Panc1 (cell line): ENCODE measurements around the gene NR5A2.

ENCODE experiments used
- CTCF ChIP-seq: fragments of 450-650 bp; IDR thresholded peaks from 2 replicates; pipeline ENCODE4 v1.5.1; 2017; ENCODE audit warnings: mild to moderate bottlenecking
- SIN3A ChIP-seq: IDR thresholded peaks from 2 replicates; pipeline ENCODE4 v1.6.1; 2012; ENCODE audit warnings: low read depth, mild to moderate bottlenecking, low read length, moderate library complexity, borderline replicate concordance; ENCODE audit not compliant: insufficient read depth
- TCF7L2 ChIP-seq: IDR thresholded peaks from 2 replicates; pipeline ENCODE4 v1.6.1; 2011; ENCODE audit warnings: mild to moderate bottlenecking, low read depth, low read length, inconsistent platforms
- TF ChIP-seq, protein P1 (sequence below), 2 experiments: IDR thresholded peaks; 2 replicates each; pipeline ENCODE4 v1.6.1; 2011 to 2012; ENCODE audit warnings: low read depth in 2 of 2, control low read depth in 1 of 2, low read length in 1 of 2, mild to moderate bottlenecking in 1 of 2, moderate library complexity in 1 of 2; ENCODE audit not compliant: insufficient read depth in 1 of 2

DNA sequence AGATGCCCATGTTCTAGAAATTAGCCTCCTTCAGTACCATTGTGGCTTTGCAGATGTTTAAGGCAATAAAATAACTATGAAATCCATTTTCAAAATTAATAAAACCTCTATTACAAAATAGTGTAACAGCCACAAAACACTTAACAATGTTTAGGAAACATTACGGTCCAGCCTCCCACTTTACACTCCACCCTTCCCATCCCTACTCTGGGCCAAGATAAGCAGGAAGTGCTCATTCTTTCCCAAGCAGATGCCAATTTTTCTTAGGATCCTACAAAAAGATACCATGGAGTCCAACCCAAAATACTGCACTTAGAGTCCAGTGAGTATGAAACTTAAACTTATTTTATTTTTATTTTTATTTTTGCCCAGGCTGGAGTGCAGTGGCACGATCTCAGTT, 150.8 kb downstream of the NR5A2 start:
- TF ChIP-seq TCF7L2: no peak
- TF ChIP-seq CTCF: no peak
- TF ChIP-seq, protein P1, sequence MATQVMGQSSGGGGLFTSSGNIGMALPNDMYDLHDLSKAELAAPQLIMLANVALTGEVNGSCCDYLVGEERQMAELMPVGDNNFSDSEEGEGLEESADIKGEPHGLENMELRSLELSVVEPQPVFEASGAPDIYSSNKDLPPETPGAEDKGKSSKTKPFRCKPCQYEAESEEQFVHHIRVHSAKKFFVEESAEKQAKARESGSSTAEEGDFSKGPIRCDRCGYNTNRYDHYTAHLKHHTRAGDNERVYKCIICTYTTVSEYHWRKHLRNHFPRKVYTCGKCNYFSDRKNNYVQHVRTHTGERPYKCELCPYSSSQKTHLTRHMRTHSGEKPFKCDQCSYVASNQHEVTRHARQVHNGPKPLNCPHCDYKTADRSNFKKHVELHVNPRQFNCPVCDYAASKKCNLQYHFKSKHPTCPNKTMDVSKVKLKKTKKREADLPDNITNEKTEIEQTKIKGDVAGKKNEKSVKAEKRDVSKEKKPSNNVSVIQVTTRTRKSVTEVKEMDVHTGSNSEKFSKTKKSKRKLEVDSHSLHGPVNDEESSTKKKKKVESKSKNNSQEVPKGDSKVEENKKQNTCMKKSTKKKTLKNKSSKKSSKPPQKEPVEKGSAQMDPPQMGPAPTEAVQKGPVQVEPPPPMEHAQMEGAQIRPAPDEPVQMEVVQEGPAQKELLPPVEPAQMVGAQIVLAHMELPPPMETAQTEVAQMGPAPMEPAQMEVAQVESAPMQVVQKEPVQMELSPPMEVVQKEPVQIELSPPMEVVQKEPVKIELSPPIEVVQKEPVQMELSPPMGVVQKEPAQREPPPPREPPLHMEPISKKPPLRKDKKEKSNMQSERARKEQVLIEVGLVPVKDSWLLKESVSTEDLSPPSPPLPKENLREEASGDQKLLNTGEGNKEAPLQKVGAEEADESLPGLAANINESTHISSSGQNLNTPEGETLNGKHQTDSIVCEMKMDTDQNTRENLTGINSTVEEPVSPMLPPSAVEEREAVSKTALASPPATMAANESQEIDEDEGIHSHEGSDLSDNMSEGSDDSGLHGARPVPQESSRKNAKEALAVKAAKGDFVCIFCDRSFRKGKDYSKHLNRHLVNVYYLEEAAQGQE (IDR thresholded peaks at IDR 0.05; ENCODE audit: insufficient read depth in 1 of 2, low read depth in 2 of 2, low read length in 1 of 2): no peak
- no peak for TF ChIP-seq SIN3A
